K562 (cell line): ENCODE results near the gene SLC38A10. TPM values are rescaled to one million over a fixed set of nuclear protein-coding genes. Genes with fewer than 3 reads are reported as not detected.

ENCODE experiments used
- CCAR2 ChIP-seq: fragments of 200-400 bp; formaldehyde crosslinking; IDR thresholded peaks from 2 replicates; pipeline ENCODE4 v1.6.1; 2017; ENCODE audit warnings: mild to moderate bottlenecking, low read depth, low read length
- MYNN ChIP-seq, 2 experiments: sonication (generic); formaldehyde crosslinking in 1 of 2; IDR thresholded peaks; 2 replicates each; pipeline versions ENCODE4 v1.5.0 to v1.6.1; 2016 to 2020; ENCODE audit warnings: antibody characterized with exemption in 1 of 2, missing genetic modification reagents in 1 of 2
- NR2C2 ChIP-seq, 2 experiments: fragments of 200-800 bp in 1 of 2; sonication (Bioruptor generic) in 1 of 2; sonication (generic) in 1 of 2; formaldehyde crosslinking in 1 of 2; IDR thresholded peaks; 2 replicates each; pipeline versions ENCODE4 v1.6.1 to v1.8.0; 2016 to 2022; ENCODE audit warnings: mild to moderate bottlenecking in 1 of 2, missing compliant biosample characterization in 1 of 2, missing genetic modification characterization in 1 of 2, missing genetic modification reagents in 1 of 2
- SIRT6 ChIP-seq: IDR thresholded peaks from one replicate; pipeline ENCODE4 v1.6.1; 2012; ENCODE audit warnings: low read depth, mild to moderate bottlenecking, control low read depth, inconsistent platforms, low read length, moderate library complexity
- TBP ChIP-seq: optimal IDR thresholded peaks from 2 replicates; pipeline ENCODE3; 2011; ENCODE audit warnings: low read depth, low read length, improper control_type of control experiment
- ZBTB17 ChIP-seq: fragments of 450-650 bp; formaldehyde crosslinking; IDR thresholded peaks from 2 replicates; pipeline ENCODE4 v1.4.0; 2020; ENCODE audit warnings: mild to moderate bottlenecking
- ZHX1 ChIP-seq: fragments of 150-350 bp; conservative IDR thresholded peaks from 2 replicates; pipeline ENCODE4 v1.6.1; 2014; ENCODE audit warnings: low read length
- ZNF133 ChIP-seq: fragments of 250-450 bp; sonication (Bioruptor Pico); IDR thresholded peaks from 2 replicates; pipeline ENCODE4 v1.4.0; 2020; ENCODE audit warnings: mild to moderate bottlenecking
- ZNF224 ChIP-seq: sonication (generic); formaldehyde crosslinking; IDR thresholded peaks from 2 replicates; pipeline ENCODE4 v1.8.0; 2022; ENCODE audit warnings: mild to moderate bottlenecking, missing genetic modification reagents
- polyA plus RNA-seq, 8 experiments: library from polyadenylated mRNA; depleted of rRNA in 4 of 8; stranded (reverse) in 5 of 8; unstranded in 3 of 8; fragments of >200 nt; fragmentation: Nextera tagmentation in 2 of 8; fragmentation: Illumina TruSeq in 1 of 8; extraction: Ambion mirVana in 2 of 8; extraction: Trizol in 1 of 8; gene quantifications; 2 replicates each; pipeline versions ENCODE4 v1.2.1 to v1.2.3, GENCODE V29; 2011 to 2014; ENCODE audit warnings: inconsistent platforms in 1 of 8, missing spikeins in 1 of 8
- total RNA-seq, 7 experiments: library from RNA; depleted of rRNA in 6 of 7; stranded (reverse); fragments of >200 nt in 6 of 7; fragmentation: Illumina TruSeq in 2 of 7; extraction: Trizol in 2 of 7; gene quantifications; 2 replicates each; pipeline versions ENCODE4 v1.2.1 to v1.2.3, GENCODE V29; 2011 to 2021; ENCODE audit warnings: low replicate concordance in 1 of 7
- TF ChIP-seq, protein P1 (sequence below): IDR thresholded peaks from 2 replicates; pipeline ENCODE4 v1.6.1; 2016; ENCODE audit warnings: missing genetic modification characterization, missing compliant biosample characterization
- TF ChIP-seq, protein P2 (sequence below): fragments of 250-450 bp; sonication (Bioruptor Pico); IDR thresholded peaks from 2 replicates; pipeline ENCODE4 v1.5.0; 2020; ENCODE audit warnings: mild to moderate bottlenecking

SLC38A10 gene
- total and polyA plus RNA-seq, 9 of the 15 experiments (the other 6 are each of a cell fraction or from before 2014, with no cell fraction given) = 0.45 to 54.2 (median 13.8) TPM

- TF ChIP-seq, protein P1, sequence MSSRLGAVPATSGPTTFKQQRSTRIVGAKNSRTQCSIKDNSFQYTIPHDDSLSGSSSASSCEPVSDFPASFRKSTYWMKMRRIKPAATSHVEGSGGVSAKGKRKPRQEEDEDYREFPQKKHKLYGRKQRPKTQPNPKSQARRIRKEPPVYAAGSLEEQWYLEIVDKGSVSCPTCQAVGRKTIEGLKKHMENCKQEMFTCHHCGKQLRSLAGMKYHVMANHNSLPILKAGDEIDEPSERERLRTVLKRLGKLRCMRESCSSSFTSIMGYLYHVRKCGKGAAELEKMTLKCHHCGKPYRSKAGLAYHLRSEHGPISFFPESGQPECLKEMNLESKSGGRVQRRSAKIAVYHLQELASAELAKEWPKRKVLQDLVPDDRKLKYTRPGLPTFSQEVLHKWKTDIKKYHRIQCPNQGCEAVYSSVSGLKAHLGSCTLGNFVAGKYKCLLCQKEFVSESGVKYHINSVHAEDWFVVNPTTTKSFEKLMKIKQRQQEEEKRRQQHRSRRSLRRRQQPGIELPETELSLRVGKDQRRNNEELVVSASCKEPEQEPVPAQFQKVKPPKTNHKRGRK (tag) = no peak
- TF ChIP-seq, protein P2, sequence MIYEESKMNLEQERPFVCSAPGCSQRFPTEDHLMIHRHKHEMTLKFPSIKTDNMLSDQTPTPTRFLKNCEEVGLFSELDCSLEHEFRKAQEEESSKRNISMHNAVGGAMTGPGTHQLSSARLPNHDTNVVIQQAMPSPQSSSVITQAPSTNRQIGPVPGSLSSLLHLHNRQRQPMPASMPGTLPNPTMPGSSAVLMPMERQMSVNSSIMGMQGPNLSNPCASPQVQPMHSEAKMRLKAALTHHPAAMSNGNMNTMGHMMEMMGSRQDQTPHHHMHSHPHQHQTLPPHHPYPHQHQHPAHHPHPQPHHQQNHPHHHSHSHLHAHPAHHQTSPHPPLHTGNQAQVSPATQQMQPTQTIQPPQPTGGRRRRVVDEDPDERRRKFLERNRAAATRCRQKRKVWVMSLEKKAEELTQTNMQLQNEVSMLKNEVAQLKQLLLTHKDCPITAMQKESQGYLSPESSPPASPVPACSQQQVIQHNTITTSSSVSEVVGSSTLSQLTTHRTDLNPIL = no peak
- TF ChIP-seq ZNF224 = no peak
- no peak for TF ChIP-seq CCAR2
- no peak for TF ChIP-seq ZNF133 (CRISPR knock-in tag)
- TF ChIP-seq TBP = no peak
- no peak for TF ChIP-seq NR2C2 (CRISPR knock-in tag; IDR thresholded peaks at IDR 0.05)
- TF ChIP-seq NR2C2 (tag; IDR thresholded peaks at IDR 0.05) = no peak
- TF ChIP-seq ZHX1 = no peak
- no peak for TF ChIP-seq SIRT6
- TF ChIP-seq ZBTB17 = no peak
- no peak for TF ChIP-seq MYNN (IDR thresholded peaks at IDR 0.05)
- TF ChIP-seq MYNN (CRISPR knock-in tag; IDR thresholded peaks at IDR 0.05) = no peak
These were observed 97.7 kb downstream of the SLC38A10 start (continued) for GRCh38 chr17:81197409-81197795.
